NCI-H187 (cell line): Measurements from ENCODE around the gene GATB.
"Not testable (repeated sequence)": the region's sequence is repeated elsewhere in the genome, so short reads cannot be mapped to it uniquely, and the experiment has no call there.

ENCODE experiments used
- DNase-seq, 2 experiments: peaks; one replicate each; lab custom pipeline; 2025; lab: John Stamatoyannopoulos, UW

The GATB gene

DNA sequence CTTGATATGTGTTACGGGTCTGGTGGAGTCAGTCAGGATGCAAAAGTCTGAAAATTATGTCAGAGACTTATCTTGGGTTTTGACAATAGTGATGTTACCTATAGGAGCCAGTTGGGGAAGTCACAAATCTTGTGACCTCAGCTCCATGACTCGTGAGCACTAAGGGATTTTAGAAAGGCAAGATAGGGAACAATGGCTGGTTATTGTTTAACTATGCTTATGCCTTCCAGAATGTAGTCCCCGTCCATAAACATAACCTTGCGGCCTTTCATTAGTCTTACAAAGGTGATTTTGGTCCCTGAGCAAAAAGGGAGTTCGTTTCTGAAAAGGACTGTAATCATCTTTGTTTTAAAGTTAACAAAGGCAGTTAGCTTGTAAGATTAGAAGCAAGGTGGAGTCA, 23.9 kb upstream of the GATB start:
- no peak for DNase-seq

DNA sequence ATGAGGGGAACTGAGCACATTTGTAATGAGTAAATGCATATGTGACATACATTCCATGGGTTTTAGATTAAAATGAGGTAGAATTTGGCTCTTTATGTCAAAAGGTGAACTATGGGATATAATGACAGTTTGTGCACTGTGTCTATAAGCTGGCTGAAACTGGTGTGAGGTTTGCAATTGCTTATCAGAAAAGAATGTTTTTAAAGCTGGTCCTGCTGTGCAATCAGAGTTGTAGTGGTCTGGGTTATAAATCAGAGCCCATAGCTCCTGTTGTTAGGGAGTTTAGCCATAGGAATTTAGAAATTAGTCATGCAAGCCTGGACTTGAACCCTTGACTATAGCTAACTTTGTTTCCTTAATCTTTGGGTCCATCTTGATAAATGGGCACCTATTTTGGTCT, 23.1 kb upstream of the GATB start:
- no peak for DNase-seq

DNA sequence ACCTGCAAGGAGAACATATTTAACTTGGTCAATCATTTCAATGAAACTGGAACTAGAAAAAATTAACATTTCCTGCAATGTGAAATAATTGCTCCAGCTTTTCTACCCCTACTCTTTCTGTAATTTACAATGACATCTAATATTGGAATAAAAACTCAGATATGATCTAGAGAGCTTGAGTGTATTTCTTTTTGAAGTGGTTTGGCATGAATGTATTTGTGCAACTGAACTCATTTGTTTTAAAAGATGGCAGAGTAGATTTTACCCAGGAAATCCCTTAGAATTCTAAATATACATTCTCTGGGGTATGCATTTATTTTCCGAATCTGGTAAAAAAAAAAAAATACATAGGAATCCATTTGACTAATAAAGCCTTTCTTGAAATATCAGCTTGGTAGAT, 21.5 kb upstream of the GATB start:
- no peak for DNase-seq

DNA sequence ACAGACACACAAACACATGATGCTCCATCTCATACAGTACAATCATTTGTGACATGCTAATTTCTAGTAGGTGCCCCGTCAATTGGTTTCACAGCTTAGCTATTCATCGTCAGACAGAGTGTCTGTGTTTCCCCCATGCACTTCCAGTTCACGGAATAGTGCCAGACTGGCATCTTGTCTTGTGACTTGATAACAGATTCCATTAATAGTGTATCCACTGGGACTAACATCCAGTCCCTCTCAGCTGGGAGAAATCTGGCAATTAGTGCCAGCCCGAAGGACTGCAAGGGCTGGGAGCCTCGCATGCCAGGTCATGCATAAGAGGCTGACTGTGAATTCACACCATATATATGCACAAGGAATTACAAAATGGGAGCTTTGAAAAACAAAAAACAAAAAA, 20.2 kb upstream of the GATB start:
- no peak for DNase-seq

DNA sequence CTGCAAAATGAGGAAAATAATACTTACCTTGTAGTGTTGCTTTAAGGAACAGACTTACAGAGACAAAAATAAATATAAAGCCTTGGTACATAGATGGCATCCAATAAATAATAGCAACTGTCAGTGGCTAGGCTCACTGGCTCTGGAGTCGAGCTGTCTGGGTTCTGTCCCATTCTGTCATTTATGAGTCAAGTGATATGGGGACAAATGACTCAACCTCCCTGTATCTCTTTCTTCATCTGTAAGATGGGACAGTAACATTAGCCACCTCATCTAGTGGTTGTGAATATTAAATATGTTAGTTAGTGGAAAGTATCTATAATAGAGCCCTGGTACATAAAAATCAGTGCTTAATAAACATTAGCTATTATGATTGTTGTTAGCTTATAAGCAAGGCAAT, 16.7 kb upstream of the GATB start:
- DNase-seq, result no peak

DNA sequence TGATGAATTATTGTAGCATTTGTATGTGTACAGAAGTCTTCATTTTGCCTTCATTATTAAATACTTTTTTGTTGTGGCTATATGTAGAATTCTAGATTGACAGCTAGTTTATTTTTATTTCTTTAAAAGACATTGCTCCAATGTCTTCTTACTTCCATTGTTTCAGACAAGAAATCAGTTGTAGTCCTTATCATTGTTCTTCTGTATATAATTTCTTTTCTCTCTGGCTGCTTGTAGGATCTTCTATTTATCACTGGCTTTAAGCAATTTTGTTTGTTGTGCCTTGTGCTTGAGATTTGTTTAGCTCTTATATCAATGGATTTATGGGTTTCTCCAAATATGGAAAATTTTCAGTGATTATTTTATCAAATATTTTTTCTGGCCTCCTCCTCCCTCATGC, 13.5 kb upstream of the GATB start:
- DNase-seq, result no peak

DNA sequence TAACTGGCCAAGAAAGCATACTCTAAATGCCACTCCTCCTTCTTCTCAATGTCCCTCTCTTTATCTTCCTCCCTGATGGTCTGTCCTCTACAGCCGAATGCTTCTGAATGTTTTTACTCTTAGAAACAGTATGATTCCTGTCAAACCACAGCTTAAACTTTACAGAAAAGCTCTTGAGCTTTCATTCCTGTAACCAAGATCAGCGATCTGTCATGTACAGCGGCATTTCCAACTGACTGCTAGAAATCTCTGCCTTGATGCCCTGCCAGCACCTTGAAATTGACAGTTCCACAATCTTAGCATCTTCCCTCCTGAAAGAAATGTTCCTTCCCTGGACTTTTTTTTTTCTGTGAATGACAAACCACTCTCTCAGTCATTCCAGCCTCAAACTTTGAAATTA, 11.5 kb upstream of the GATB start:
- no peak for DNase-seq

DNA sequence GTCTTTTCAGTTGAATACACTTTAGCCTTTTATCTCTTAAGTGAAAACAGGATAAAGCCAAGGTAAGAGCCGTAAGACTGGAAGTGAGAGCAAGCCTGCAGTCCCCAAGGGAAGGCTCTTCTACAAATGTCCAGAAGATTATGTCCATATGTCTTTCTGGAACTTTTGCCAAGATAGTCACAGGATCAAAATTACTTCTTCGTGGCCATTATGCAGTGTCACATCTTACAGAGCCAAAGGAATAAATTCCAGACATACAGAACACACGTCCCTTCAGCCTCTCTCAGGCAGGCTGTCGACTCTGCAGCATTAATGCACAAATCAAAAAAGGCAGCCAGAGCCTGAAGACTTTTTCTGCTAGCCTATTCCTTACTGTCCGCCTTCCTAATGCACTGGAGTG, 10.9 kb upstream of the GATB start:
- DNase-seq, result no peak

DNA sequence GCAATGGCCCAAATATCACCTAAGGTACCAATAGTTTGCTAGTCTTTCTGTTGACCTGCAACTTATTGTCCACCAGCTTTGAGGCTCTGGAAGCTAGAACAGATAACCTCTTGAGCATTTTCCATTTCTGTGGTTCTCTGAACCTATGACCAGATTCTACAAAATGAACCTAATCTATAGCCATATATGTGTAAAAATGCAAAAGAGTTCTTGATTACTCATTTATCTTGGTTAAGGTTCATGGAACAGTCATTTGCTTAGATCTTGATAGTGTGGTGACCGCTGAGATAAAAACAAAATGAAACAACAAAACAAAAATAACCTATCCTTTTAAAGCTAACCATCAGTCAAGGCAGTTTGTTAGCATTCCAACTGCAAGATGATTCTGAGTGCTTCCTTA, 9.3 kb upstream of the GATB start:
- DNase-seq, result no peak

DNA sequence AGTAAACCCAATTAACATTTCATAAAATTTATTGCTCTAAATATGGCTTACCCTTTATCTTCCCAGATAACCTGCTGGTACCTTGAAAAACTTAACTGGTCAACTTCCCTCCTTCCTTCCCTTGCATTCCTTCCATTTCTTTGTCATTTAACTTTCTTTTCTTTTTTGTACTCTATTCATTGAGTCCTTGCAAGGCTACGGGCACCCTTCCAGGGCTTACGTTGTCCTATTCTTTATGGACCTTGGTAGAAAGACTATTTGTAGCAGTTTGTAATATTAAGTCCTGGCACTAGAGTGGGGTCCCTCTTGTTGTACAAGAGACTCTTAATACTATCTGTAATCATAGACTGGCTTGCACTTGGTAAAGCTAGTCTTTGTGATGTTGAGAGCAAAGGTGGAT, 8.0 kb upstream of the GATB start:
- DNase-seq, result no peak

DNA sequence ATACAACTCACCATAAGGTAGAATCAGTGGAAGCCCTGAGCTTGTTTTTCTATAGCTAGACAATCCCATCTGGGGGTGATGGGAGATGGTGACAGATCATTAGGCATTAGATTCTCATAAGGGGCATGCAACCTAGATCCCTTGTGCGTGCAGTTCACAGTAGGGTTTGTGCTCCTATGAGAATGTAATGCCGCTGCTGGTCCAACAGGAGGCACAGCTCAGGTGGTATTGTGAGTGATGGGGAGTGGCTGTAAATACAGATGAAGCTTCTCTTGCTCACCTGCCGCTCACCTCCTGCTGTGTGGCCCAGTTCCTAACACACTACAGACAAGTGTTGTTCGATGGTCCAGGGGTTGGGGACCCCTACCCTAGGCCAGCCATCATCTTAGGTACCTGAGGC, 5.9 kb upstream of the GATB start:
- DNase-seq, result no peak

DNA sequence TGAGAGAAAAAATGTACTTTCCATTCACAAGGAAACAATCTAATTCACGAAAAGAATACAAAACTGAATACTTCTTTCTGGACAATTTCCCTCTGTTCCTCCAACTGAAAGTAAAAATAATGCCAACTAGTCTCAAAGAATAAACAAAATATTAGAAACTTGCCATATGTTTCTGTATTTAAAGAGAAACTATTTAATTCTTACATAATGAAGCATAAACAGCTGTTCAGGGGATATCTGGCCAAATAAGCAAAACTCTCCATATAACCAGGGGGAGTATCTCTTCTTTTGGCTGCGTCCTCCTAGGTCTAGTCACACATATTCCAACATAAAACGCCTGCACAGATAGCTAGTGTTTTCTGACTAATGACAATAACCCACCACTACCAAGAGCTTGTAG, 805 bp downstream of the GATB start:
- no peak for DNase-seq

DNA sequence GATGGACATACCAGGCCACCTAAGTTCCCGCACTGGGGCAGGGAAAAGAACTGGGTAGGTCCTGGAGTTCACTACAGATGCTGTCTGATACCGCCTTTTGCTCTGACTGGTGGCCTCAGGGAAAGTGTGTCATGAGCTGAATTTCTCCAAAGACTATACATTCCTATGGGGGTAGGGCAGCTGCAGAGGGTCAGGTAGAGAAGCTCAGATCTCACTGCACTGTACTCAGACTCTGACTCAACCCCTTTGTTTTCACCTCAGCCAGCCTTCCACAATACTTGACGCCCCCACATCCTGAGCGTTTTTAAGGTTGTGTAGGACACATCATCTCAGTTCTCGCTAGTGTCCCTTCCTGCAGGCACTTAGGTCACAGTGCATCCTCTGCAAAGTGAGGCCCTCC, 7.8 kb downstream of the GATB start:
- no peak for DNase-seq

DNA sequence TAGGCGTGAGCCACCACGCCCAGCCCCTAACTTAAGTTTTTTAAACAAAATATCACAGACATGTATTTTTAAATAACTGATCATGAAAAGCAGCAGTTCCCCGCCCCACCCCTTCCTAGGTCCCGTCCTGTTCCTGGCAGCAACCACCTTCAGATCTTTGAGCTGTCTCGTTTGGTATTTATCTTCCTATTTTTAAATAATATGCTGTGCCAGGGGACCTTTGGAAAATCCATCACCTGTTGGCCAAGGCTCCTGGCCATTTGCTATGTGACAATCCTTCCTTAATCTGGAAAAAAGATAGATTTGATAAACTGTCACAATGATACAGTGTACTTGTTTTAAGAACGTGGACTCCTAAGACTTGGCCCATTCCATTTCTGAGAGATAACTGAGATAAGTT, 10.7 kb downstream of the GATB start:
- DNase-seq, result no peak

DNA sequence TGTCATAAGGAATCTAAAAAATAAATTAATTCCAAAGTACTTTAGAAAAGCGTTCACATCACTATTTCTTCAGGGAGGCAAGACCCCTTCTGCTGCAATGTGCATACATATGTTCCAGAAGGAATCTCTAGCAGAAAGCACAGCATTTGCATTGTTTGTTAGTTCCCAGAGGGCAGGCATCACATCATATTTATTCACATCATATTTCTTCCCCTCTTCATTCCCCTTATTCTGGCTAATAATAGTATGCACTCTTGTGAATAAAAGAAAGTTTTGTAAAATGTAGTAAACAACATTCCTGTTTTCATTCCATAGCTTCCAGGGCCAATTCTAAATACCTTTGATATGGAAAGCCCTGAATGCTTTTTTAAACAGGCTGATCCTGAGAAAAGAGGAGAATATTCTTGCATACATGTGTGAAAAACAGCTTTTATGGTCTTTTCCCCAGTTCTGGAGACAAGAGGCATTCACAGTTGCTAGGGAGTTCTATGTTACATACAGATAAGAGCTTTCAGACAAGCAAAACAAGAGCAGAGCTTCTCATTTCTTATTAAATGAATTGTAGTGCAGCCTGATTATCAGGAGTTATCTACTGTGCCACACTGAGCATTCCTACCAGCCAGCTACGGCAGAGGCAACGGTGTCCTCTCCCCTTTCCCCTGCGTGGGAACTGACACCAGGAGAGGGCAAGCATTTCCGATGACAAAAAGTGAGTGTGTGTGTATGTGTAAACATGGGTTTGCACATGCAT, 15.2 kb downstream of the GATB start:
- DNase-seq, result no peak

DNA sequence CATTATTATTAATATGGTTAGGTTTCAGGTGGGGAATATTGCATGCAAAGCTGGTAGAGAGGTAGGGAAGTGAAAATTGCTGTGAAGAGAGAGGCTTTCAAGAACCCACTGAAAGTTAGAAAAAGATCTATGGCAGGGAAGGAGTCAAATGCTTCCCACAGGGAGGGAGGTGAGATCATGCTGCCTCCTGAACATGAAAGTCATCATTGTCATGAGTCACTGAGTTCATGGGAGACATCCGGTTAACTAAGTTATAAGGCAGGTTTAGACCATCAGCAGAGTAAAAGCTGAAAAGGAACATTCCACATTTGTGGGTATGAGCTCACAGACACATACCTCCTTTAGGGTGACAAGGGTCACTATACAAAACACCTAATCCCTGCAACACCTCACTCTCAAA, 16.2 kb downstream of the GATB start:
- no peak for DNase-seq

DNA sequence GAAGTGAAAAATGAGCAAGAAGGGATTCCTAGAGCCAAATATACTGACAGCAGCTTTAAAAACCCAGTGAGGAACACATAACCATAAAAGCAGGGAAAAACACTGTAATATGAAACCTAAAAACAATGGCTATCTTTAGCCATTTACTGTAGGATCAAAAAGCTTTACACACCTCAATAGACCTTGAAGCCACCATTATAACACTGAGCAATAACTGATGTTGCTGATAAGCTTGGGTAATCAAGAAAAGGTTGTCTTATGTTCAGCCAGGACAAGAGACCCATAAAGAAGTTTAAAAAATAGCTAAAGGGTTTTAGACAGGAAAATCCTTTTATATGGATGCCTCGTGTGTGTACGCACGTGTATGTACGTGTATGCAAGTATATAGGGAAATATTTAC, 16.9 kb downstream of the GATB start:
- DNase-seq, result no peak

DNA sequence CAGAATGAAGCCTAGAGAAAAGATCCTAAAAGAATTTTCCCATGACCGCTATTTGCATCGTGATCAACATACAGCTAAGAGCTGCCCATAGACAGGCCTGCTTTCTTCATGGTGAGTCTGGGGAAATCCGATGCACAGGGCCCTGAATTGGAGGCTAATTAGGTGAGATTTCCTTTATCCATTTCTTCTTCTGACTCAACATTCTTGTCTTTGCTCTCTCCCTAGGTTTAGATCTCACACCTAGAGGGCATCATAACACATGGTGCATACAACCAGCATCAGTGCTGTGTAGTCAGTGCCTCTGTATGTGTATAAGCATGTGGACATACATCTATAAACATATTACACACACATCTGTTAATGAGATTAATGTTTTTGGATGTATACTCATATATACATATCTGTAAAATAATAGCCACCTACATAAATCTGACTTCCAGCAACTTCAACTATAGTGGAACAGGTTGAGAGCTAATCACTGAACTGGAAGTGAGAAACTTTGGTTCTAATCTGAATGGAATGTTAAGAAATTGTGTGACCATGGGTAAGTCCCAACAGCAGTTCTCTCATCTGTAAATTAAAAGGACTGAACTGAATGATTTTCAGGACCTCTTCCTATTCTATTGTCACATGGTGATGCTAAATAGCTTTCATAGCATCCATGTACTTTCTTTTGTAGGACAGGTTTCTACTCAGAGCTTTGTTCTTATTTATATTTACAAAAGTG, 17.5 kb downstream of the GATB start:
- DNase-seq, result no peak

DNA sequence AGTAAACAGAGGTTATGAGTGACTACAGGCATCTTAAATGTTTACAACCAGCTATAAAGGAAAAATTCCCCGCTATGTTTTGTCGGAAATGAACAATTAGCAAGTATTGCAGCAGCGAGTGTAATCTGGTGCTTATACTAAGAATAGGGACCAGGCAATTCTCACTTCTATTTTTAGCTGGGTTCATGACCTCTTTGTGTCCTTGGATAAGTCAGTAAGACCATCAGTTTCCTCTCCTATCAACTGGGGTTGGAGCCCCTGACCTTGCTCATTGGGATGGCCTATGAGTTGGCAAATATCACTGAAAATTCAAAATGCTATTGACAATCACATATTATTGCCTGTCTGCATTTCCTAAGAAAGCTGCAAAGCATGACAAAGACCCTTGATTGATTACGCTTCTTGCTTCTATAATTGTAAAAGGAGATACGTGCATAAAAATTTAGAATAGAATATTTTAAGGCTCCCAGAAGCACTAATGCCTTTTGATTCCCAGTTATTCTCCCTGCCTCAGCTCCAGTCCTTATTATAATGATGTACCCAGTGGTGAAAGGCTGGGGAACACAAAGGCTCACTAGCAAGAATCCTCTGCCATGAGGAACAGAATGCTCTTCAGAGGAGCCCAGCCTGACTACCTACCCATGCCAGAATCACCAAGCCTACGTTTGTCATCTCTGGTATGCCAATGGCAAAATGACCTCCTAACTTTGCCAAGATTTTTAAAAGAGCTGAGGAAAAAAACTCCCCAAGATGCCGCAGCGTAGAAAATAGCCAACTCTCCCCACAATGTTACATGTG, 21.9 kb downstream of the GATB start:
- DNase-seq, result no peak

DNA sequence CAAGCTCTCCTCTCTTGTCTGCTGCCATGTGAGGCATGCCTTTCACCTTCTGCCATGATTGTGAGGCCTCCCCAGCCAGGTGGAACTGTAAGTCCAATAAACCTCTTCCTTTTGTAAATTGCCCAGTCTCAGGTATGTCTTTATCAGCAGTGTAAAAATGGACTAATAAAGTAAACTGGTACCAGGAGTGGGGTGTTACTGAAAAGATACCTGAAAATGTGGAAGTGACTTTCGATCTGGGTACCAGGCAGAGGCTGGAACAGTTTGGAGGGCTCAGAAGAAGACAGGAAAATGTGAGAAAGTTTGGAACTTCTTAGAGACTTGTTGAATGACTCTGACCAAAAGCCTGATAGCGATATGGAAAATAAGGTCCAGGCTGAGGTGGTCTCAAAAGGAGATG, 24.0 kb downstream of the GATB start:
- not testable (repeated sequence) for DNase-seq

DNA sequence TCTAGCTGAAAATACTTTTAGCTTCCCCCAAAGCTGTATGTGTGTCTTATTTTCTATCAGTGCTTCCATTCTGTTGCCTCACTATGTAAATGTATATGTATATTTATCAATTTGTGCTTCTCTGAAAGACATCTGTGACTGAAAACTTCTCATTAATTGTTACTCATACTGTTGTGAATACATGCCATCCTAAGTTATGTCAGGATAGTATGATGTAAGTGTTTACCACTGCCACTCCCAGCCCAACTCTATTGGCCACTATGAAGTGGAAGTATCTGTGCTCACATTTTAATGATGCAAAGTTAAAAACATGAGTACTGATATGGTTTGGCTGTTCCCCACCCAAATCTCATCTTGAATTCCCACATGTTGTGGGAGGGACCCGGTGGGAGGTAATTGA, 24.4 kb downstream of the GATB start:
- DNase-seq, result no peak

DNA sequence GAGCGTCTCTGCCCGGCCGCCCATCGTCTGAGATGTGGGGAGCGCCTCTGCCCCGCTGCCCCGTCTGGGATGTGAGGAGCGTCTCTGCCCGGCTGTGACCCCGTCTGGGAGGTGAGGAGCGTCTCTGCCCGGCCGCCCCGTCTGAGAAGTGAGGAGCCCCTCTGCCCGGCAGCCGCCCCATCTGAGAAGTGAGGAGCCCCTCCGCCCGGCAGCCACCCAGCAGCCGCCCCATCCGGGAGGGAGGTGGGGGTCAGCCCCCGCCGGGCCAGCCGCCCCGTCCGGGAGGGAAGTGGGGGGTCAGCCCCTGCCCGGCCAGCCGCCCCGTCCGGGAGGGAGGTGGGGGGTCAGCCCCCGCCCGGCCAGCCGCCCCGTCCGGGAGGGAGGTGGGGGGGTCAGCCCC, 29.1 kb downstream of the GATB start:
- DNase-seq, result not testable (repeated sequence)
